Stimulated activated CD8-positive, alpha-beta memory T cell treated with anti-CD3 and anti-CD28 coated beads, Interleukin-15, amount 100 ng/mL, for 24 hours (primary cell): ENCODE data around the gene DYNLL2.
"Not testable (repeated sequence)": the region's sequence is repeated elsewhere in the genome, so short reads cannot be mapped to it uniquely, and the experiment has no call there.

Experiments
- DNase-seq: peaks from one replicate; pipeline ENCODE4 v3.0.0-alpha.2; 2020; ENCODE audit warnings: low read depth

DYNLL2 gene

GRCh38 chr17:58073266-58073665, 10.0 kb upstream of the DYNLL2 start:
- not testable (repeated sequence) for DNase-seq

GRCh38 chr17:58074406-58074805, 8.8 kb upstream of the DYNLL2 start:
- DNase-seq, result not testable (repeated sequence)

- no peak for DNase-seq
Observed at GRCh38 chr17:58079300-58080033, 3.8 kb upstream of the DYNLL2 start.

GRCh38 chr17:58081646-58082340, 1.4 kb upstream of the DYNLL2 start:
- DNase-seq, result no peak

- DNase-seq, result no peak
Observed at GRCh38 chr17:58082341-58082869, 814 bp upstream of the DYNLL2 start.

- no peak for DNase-seq
Observed at GRCh38 chr17:58083491-58084316, 485 bp downstream of the DYNLL2 start.

GRCh38 chr17:58084317-58084981, 1.2 kb downstream of the DYNLL2 start:
- no peak for DNase-seq

- DNase-seq, result no peak
Observed at GRCh38 chr17:58085039-58085715, 2.0 kb downstream of the DYNLL2 start.

GRCh38 chr17:58086953-58087352, 3.7 kb downstream of the DYNLL2 start:
- no peak for DNase-seq

GRCh38 chr17:58088624-58089023, 5.4 kb downstream of the DYNLL2 start:
- DNase-seq, result no peak

GRCh38 chr17:58089111-58089510, 5.9 kb downstream of the DYNLL2 start:
- DNase-seq, result no peak

- no peak for DNase-seq
Observed at GRCh38 chr17:58091024-58091567, 7.9 kb downstream of the DYNLL2 start.

- DNase-seq, result no peak
Observed at GRCh38 chr17:58092101-58092796, 9.0 kb downstream of the DYNLL2 start.

GRCh38 chr17:58092797-58093385, 9.7 kb downstream of the DYNLL2 start:
- DNase-seq, result no peak

GRCh38 chr17:58094118-58094517, 10.9 kb downstream of the DYNLL2 start:
- DNase-seq, result no peak

- DNase-seq, result no peak
Observed at GRCh38 chr17:58096892-58097291, 13.7 kb downstream of the DYNLL2 start.

GRCh38 chr17:58097384-58098088, 14.3 kb downstream of the DYNLL2 start:
- DNase-seq, result no peak

- no peak for DNase-seq
Observed at GRCh38 chr17:58100506-58100905, 17.3 kb downstream of the DYNLL2 start.

GRCh38 chr17:58101898-58102297, 18.7 kb downstream of the DYNLL2 start:
- not testable (repeated sequence) for DNase-seq
